HG02943 (cell line): ENCODE results near the gene AFG1L.

ENCODE experiments used
- ATAC-seq: cut with Tn5 transposase; IDR thresholded peaks from one replicate; pipeline ENCODE4 v1.9.1; 2021; ENCODE audit warnings: mild to moderate bottlenecking, low read depth, moderate library complexity; ENCODE audit not compliant: unreplicated experiment

Gene AFG1L

DNA sequence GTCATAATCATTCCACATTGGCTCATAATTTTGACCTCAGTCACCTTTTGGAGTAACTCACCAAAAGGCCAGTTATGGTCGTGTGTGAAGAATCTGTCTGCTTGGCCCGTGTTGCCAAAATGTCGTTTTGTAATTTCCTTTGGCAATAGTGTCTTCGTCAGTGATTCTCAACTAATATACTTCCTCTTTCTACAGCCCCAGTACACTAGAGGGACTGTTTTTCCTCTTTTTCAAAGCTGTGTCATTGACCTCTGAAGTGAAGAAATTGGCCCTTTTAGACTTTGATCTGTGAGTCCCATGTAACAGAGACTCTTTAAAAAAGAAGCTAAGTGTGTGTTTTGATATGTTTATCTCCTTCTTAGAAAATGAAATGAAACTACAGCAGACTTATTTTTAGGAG lies 271.0 kb downstream of the AFG1L start:
- ATAC-seq, result no peak

DNA sequence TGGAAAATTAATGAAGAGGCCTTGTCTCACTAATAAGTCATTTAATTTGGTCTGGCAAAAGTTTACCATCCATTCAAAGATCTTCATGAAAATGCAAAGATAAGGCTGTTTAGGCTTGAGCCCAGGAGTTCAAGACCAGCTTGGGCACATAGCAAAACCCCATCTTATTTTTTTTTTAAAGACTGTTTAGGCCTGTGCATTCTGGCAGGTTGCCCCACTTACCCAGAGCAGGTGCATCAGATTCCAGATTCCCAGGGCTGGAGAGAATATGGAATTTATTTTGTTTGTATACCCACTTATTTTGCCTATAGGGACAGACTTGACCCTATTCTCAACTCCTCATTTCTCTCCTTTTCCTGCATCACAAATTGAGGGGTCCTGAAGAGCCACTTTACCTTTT lies 271.6 kb downstream of the AFG1L start:
- no peak for ATAC-seq

DNA sequence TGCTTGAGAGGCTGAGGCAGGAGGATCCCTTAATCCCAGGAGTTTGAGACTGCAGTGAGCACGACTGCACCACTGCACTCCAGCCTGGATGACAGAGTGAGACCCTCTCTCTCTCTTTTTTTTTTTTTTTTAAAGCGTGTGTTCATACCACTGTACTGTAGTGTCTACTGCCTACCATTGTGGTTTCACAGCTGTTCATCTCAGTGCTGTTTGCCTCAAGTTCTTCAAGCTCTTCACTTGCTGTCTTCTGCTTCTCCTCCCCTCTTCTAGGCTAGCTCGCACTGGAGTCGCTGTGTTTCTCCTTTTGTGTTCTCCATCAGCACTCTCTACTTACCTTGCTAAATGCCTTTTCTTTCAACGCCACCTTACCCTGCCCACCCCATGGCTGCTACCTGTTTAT lies 273.2 kb downstream of the AFG1L start:
- ATAC-seq, result no peak

- no peak for ATAC-seq
Observed at GRCh38 chr6:108568551-108569305, 273.9 kb downstream of the AFG1L start.

DNA sequence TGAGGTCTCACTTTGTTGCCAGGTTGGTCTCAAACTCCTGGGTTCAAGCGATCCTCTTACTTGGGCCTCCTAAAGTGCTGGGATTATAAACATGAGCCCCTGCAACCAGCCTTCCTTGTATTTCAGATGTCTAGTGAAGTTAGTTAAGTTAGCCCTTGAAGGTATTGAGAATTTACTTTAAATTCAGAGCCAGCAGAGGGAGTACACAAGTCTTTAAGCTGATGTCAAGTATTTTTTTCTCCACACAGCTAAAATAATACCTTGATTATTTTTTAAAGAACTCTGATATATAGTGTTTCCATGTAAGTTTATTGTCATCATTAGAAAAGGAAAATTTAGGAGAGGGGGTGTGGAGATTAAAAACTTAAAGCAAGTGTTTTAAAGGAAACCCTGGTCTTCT lies 275.7 kb downstream of the AFG1L start:
- ATAC-seq, result no peak

GRCh38 chr6:108574457-108575141 lies 279.7 kb downstream of the AFG1L start:
- no peak for ATAC-seq
